RWPE1 (cell line): Measurements from ENCODE around the gene HUWE1.
A peak's percentile ranks its signal among the peaks of the same experiment; 100 is the strongest.

Experiments
- CTCF ChIA-PET: fragments of 350-600 bp; sonication (Branson Sonifier 250); formaldehyde crosslinking; extraction: SDS; loops from one replicate; lab custom pipeline; 2021; lab: Yijun Ruan, JAX
- POLR2A ChIA-PET: fragments of 400-600 bp; formaldehyde crosslinking; extraction: SDS; loops from one replicate; lab custom pipeline; 2020; ENCODE audit warnings: antibody characterized with exemption; ENCODE audit not compliant: low non-redundant PET; lab: Yijun Ruan, JAX
- DNase-seq: peaks from one replicate; pipeline ENCODE4 v3.0.0; 2012; ENCODE audit warnings: low spot score
- H3K27ac ChIP-seq: fragments of 450-650 bp; 2 replicates; pipeline ENCODE4 v1.5.1; 2017
- TF ChIP-seq, protein P1 (sequence below): fragments of 450-650 bp; conservative IDR thresholded peaks from 2 replicates; pipeline ENCODE4 v1.5.1; 2017; ENCODE audit warnings: low read depth, mild to moderate bottlenecking

The HUWE1 gene

DNA sequence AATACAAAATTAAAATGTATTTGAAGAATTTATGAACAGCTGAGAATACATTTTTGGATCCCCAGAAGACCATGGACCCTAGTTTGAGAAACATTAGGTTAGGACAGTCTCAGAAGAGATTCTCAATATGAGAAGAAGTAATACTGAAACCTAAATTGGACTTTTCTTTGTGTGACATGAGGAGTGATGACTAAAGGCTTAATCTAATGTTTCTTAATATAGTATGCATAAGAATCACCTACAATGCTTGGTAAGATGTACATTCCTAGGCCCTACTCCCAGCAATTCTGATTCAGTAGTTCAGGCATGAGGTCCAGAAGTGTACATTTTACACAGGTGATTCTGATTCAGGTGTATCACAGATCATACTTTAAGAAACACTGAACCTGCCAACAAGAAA lies 31.6 kb upstream of the HUWE1 start:
- H3K27ac ChIP-seq, result no peak overlapping the region
- TF ChIP-seq, protein P1, sequence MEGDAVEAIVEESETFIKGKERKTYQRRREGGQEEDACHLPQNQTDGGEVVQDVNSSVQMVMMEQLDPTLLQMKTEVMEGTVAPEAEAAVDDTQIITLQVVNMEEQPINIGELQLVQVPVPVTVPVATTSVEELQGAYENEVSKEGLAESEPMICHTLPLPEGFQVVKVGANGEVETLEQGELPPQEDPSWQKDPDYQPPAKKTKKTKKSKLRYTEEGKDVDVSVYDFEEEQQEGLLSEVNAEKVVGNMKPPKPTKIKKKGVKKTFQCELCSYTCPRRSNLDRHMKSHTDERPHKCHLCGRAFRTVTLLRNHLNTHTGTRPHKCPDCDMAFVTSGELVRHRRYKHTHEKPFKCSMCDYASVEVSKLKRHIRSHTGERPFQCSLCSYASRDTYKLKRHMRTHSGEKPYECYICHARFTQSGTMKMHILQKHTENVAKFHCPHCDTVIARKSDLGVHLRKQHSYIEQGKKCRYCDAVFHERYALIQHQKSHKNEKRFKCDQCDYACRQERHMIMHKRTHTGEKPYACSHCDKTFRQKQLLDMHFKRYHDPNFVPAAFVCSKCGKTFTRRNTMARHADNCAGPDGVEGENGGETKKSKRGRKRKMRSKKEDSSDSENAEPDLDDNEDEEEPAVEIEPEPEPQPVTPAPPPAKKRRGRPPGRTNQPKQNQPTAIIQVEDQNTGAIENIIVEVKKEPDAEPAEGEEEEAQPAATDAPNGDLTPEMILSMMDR, result no peak
- POLR2A ChIA-PET, result no interaction called here
- no peak for DNase-seq
- CTCF ChIA-PET, result no interaction called here

- ChIA-PET POLR2A (no interaction called here), CTCF (no interaction called here)
- TF ChIP-seq, protein P1, result no peak
- no peak overlapping the region for H3K27ac ChIP-seq
- DNase-seq, result no peak
These were observed 30.7 kb upstream of the HUWE1 start for GRCh38 chrX:53717205-53717604.

DNA sequence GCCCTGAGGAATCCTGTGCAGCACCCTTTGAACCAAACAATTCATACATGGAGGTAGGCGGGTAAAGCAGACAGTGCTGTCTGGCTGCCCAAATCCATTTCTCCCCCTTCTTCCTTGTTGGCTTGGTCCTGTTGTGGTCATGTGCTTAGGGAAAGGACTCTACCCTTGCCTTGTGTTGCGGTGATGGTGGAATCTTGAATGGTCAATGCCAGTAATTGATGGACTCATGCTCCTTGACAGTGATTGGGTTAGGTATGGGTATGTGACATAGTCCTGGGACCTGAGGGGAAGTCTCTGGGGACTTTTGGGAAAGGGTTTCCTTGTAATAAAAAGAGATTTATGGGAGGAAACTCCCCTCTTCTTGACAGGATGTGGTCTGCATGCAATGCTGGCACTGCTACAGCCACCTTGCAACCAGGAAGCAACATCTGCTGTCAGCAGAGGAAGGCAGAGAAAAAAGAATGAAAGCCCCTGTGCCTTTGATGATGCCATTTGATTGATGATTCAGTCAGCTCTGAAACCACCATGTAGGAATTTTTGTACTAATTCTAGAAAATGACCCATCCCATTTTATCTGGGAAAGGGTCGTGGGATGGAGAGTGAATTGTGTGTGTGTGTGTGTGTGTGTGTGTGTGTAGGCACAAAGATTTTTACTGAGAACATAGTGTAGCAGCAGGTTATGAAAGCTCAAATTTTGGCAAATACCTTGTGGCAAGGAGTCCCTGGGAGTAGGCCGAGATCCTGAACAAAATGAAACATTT lies 30.0 kb upstream of the HUWE1 start:
- TF ChIP-seq, protein P1, result no peak
- ChIA-PET POLR2A (no interaction called here), CTCF (no interaction called here)
- DNase-seq, result no peak
- H3K27ac ChIP-seq, result no peak overlapping the region

GRCh38 chrX:53715346-53715924 lies 28.9 kb upstream of the HUWE1 start:
- TF ChIP-seq, protein P1, result no peak
- H3K27ac ChIP-seq, result no peak overlapping the region
- CTCF ChIA-PET, result no interaction called here
- DNase-seq, result no peak
- POLR2A ChIA-PET, result no interaction called here

GRCh38 chrX:53714580-53715345 lies 28.2 kb upstream of the HUWE1 start:
- H3K27ac ChIP-seq, result no peak overlapping the region
- peak; percentile 37 for DNase-seq
- ChIA-PET POLR2A (no interaction called here), CTCF (interaction anchor here (0.6 kb wide), 1 partner anchor 217 kb away, joined by 9 read pairs; no protein-coding TSS in a partner anchor)
- TF ChIP-seq, protein P1, result no peak

GRCh38 chrX:53713987-53714579 lies 27.6 kb upstream of the HUWE1 start:
- H3K27ac ChIP-seq, result no peak overlapping the region
- no peak for DNase-seq
- CTCF ChIA-PET, result interaction anchor here (0.6 kb wide), 1 partner anchor 217 kb away, joined by 9 read pairs; no protein-coding TSS in a partner anchor
- TF ChIP-seq, protein P1, result no peak
- POLR2A ChIA-PET, result no interaction called here
